HUES6 (cell line): Measurements from ENCODE around the gene CHRM1.

Experiments
- H3K27ac ChIP-seq: 2 replicates; pipeline ENCODE4 v1.7.0; 2013; ENCODE audit warnings: low read depth, mild to moderate bottlenecking, low read length, inconsistent platforms
- H3K27me3 ChIP-seq: 2 replicates; pipeline ENCODE4 v1.6.1; 2013; ENCODE audit warnings: low read length; ENCODE audit not compliant: control insufficient read depth, insufficient read depth
- H3K36me3 ChIP-seq: 2 replicates; pipeline ENCODE4 v1.6.1; 2013; ENCODE audit warnings: low read length; ENCODE audit not compliant: control insufficient read depth, insufficient read depth
- H3K4me1 ChIP-seq: 2 replicates; pipeline ENCODE4 v1.6.1; 2013; ENCODE audit warnings: low read length; ENCODE audit not compliant: control insufficient read depth, insufficient read depth
- H3K4me3 ChIP-seq: 2 replicates; pipeline ENCODE4 v1.5.1; 2013; ENCODE audit warnings: low read depth, low read length
- H3K9ac ChIP-seq: one replicate; pipeline ENCODE4 v1.6.1; 2013; ENCODE audit warnings: mild to moderate bottlenecking, low read length
- H3K9me3 ChIP-seq: 2 replicates; pipeline ENCODE4 v1.6.1; 2013; ENCODE audit warnings: low read depth, low read length; ENCODE audit not compliant: control insufficient read depth, insufficient read depth

CHRM1 gene, protein sequence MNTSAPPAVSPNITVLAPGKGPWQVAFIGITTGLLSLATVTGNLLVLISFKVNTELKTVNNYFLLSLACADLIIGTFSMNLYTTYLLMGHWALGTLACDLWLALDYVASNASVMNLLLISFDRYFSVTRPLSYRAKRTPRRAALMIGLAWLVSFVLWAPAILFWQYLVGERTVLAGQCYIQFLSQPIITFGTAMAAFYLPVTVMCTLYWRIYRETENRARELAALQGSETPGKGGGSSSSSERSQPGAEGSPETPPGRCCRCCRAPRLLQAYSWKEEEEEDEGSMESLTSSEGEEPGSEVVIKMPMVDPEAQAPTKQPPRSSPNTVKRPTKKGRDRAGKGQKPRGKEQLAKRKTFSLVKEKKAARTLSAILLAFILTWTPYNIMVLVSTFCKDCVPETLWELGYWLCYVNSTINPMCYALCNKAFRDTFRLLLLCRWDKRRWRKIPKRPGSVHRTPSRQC

DNA sequence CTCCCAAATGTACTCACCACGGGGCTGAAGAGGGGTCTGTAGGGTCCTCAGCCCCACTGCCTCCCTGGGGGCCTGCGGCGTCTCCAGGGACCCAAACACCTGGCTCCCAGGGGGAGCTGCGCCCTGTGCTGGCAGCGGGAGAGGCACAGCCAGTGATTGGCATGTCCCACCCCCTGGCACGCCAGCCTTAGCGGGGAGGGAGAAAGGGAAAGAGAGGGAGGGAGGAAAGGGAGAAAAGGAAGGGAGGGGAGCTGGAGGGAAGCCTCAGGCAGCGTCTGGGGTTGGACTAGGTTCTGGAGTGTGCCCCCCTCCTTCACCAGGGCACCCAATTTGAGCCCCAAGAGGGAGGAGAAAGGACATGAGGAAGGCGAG lies at the start of gene CHRM1:
CHRM1 (minus strand) TSS at position 163 of the 372 bp plus-strand sequence. CDS start 10,263 bp downstream, outside the sequence.
- H3K27me3 ChIP-seq = peaks cover 46% of the 10 kb centered on the region
- no peak within 1 kb of the TSS for H3K27ac ChIP-seq
- no peak within 1 kb of the TSS for H3K9ac ChIP-seq
- no peak within 1 kb of the TSS for H3K4me3 ChIP-seq
- no peaks in the 10 kb centered on the region for H3K9me3 ChIP-seq
- peaks cover 31% of the 10 kb centered on the region for H3K4me1 ChIP-seq
- no peaks in the 10 kb centered on the region for H3K36me3 ChIP-seq

DNA sequence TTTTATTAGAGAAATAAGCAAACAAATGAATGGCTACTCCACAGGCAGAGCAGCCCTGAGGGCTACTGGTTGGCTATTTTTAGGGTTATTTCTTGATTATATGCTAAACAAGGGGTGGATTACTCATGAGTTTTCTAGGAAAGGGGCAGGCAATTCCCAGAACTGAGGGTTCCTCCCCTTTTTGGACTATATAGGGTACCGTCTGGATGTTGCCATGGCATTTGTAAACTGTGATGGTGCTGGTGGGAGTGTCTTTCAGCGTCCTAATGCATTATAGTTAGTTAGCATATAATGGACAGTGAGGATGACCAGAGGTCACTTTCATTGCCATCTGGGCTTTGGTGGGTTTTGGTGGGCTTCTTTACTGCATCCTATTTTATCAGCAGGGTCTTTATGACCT lies 44.4 kb upstream of the CHRM1 start:
- Histone ChIP-seq H3K4me3 (no peak overlapping the region), H3K27ac (no peak overlapping the region), H3K27me3 (no peaks in the 10 kb centered on the region), H3K36me3 (no peaks in the 10 kb centered on the region), H3K9ac (no peak overlapping the region), H3K9me3 (no peaks in the 10 kb centered on the region), H3K4me1 (no peaks in the 10 kb centered on the region)

DNA sequence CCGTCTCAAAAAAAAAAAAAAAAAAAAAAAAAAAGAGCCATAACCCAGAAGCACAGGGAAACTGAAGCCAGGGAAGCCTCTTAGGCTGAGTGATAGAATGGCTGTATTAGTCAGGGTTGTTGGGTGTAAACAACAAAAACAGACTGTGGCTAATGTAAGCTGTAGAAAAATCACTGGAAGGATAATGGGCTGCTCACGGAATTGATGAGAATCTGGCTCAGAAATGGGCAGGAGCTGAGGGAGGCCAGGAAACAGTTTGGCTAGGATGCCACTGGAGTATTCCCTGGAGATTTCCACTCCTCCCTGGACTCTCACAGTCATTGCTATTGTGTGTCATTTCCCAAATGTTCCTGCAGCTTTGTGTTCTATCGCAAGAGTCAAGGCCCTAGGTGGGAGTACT lies 41.2 kb upstream of the CHRM1 start:
- no peak overlapping the region for H3K9ac ChIP-seq
- no peaks in the 10 kb centered on the region for H3K36me3 ChIP-seq
- no peaks in the 10 kb centered on the region for H3K27me3 ChIP-seq
- no peak overlapping the region for H3K27ac ChIP-seq
- no peaks in the 10 kb centered on the region for H3K4me1 ChIP-seq
- no peaks in the 10 kb centered on the region for H3K9me3 ChIP-seq
- H3K4me3 ChIP-seq = no peak overlapping the region

DNA sequence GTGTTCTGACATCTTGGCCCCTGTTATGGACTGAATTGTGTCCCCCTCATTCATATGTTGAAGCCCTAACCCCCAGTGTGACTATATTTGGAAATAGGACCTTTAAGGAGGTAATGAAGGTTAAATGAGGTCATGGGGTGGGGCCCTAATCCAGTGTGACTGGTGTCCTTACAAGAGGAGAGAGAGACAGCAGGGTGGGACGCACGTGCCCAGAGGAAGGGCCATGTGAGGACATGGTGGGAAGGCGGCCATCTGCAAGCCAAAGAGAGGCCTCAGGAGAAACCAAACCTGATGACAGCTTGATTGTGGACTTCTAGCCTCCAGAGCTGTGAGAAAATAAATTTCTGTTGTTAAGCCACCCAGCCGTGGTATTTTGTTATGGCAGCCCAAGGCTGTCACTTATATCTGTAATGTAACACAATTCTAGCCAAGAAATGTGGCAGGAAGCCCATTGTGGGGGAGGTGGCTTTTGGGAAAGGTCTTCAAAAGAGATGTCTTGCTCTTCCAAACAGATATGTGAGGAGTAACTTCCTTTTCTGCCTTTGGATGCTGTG lies 39.9 kb upstream of the CHRM1 start:
- Histone ChIP-seq H3K36me3 (no peaks in the 10 kb centered on the region), H3K9ac (no peak overlapping the region), H3K9me3 (no peaks in the 10 kb centered on the region), H3K4me3 (no peak overlapping the region), H3K27ac (no peak overlapping the region), H3K27me3 (no peaks in the 10 kb centered on the region), H3K4me1 (peaks cover 3% of the 10 kb centered on the region)

DNA sequence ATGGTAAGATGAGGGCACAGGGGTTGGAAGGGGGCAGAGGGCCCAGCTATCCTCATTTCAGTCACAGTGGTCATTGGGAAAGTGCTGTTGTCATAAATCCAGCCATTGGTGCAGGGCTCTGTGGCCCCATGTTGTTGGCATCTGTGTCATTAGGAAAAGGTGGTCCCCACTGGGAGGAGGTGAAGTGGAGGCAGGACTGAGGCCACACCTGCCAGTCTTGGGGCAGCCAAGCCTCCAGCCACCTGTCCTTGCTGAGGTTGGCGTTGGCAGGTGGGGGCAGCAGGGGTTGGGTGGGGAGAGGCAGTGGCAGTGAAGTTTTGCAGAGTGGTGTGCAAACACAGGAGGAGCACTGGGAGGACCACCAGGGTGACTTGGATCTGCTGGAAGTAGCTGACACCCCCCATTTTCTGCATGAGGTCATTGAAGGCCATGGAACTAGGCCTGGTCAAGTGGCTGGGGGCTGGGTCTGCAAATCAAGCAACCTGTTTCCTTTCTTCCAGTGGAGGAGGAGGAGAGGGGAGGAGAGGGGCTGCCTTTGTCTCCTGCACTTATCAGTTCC lies 38.3 kb upstream of the CHRM1 start:
- Histone ChIP-seq H3K9ac (no peak overlapping the region), H3K27ac (no peak overlapping the region), H3K27me3 (no peaks in the 10 kb centered on the region), H3K9me3 (no peaks in the 10 kb centered on the region), H3K36me3 (no peaks in the 10 kb centered on the region), H3K4me1 (peaks cover 3% of the 10 kb centered on the region), H3K4me3 (no peak overlapping the region)

DNA sequence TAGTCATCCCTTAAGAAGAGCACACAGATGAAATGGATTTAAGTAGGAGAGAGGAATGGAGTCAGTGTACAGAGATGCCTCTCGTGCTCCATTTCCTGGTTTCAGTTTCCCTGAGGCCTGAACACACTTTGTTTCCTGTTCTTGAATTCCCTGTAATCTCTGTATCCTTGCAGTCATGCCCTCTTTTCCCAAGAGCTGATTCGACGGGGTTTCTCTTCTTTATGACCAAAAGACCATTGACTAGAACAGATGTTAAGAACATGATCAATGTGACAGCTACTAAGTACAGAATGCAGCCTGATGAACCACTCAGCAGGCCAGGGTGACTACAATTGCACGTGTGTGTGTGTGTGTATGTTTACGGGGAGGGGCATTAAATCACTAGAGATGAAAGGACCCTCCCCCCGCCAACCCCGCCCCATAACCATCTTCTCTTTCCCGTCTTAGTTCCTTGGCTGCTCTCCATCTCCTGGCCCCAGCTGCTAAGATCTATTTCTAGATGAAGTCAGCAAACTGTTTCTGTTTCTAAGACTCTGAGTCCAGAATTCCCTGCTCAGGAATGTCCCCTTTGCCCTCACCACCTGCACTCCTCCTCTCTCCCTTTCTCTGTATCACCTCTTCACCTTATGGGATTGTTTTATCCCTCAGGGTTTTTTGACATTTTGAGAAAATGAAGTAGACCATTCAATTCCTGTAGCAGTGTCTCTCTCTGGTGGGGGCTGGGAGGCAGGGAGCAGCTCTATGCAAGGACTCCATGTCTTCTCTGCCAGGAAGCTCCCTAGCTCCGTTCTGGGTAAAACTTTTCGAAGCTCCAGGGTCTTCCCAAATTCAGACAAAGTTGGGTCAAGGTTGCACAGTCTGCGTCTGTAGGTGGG lies 37.6 kb upstream of the CHRM1 start:
- H3K27me3 ChIP-seq = no peaks in the 10 kb centered on the region
- no peak overlapping the region for H3K9ac ChIP-seq
- H3K27ac ChIP-seq = no peak overlapping the region
- no peaks in the 10 kb centered on the region for H3K36me3 ChIP-seq
- peaks cover 3% of the 10 kb centered on the region for H3K4me1 ChIP-seq
- H3K9me3 ChIP-seq = no peaks in the 10 kb centered on the region
- no peak overlapping the region for H3K4me3 ChIP-seq

DNA sequence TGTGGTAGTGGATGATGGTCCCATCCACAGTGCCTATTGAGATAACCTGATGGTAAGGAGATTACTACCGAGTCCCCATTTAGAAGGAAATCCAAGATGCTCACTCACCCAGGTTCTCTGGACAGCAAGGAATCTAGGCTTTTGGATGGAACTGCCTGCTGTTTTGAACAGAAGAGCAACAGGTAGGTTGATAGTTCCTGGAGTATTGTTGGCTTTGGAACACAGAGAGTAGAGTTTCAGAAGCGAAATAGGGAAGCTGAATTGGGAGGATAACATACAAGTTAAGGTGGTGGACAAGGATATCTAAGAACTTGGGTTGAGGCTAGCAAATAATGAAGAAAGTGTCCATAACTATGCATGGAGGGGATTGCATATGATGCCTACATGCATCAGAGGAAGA lies 36.0 kb upstream of the CHRM1 start:
- H3K9ac ChIP-seq = no peak overlapping the region
- no peaks in the 10 kb centered on the region for H3K27me3 ChIP-seq
- peaks cover 3% of the 10 kb centered on the region for H3K4me1 ChIP-seq
- H3K4me3 ChIP-seq = no peak overlapping the region
- H3K27ac ChIP-seq = no peak overlapping the region
- no peaks in the 10 kb centered on the region for H3K9me3 ChIP-seq
- H3K36me3 ChIP-seq = no peaks in the 10 kb centered on the region

DNA sequence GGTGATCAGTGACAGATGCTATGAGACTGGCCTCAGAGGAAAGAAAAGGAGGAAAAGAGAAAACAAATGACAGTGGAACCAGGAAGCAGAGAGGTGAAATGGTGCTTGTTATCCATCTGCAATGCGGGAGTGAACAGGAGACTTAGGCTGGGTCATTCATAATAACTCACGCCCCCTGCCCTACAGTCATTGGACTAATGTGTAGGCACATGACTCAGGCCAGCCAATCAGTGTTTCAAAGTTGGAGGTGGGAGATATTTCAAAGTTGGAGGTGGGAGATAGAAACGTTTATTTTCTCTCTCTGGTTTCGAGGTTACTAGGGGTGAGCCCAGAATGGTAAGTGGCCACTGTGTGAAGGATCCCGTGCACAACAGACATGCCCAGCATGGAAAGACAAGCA lies 33.3 kb upstream of the CHRM1 start:
- H3K9me3 ChIP-seq = no peaks in the 10 kb centered on the region
- H3K27ac ChIP-seq = no peak overlapping the region
- H3K4me3 ChIP-seq = no peak overlapping the region
- H3K4me1 ChIP-seq = peaks cover 3% of the 10 kb centered on the region
- no peaks in the 10 kb centered on the region for H3K36me3 ChIP-seq
- no peak overlapping the region for H3K9ac ChIP-seq
- H3K27me3 ChIP-seq = no peaks in the 10 kb centered on the region

DNA sequence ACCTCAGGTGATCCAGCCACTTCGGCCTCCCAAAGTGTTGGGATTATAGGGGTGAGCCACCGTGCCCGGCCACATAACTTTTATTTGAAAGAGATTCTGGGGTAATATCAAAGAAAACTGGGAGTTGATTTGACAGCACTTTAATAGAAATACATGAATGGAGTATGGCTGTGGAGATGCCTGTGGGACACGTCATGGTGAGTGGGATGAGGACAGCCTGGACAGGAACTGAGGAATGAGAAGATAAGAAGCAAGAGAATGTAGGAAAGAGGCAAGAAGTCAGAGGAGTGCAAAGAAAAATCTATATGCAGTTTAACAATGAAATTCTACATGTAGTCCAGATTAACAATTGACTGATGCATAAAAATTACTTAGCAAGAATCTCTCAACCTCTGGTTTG lies 32.6 kb upstream of the CHRM1 start:
- no peaks in the 10 kb centered on the region for H3K27me3 ChIP-seq
- H3K9ac ChIP-seq = no peak overlapping the region
- no peak overlapping the region for H3K4me3 ChIP-seq
- no peaks in the 10 kb centered on the region for H3K9me3 ChIP-seq
- H3K27ac ChIP-seq = no peak overlapping the region
- H3K36me3 ChIP-seq = no peaks in the 10 kb centered on the region
- peaks cover 3% of the 10 kb centered on the region for H3K4me1 ChIP-seq

DNA sequence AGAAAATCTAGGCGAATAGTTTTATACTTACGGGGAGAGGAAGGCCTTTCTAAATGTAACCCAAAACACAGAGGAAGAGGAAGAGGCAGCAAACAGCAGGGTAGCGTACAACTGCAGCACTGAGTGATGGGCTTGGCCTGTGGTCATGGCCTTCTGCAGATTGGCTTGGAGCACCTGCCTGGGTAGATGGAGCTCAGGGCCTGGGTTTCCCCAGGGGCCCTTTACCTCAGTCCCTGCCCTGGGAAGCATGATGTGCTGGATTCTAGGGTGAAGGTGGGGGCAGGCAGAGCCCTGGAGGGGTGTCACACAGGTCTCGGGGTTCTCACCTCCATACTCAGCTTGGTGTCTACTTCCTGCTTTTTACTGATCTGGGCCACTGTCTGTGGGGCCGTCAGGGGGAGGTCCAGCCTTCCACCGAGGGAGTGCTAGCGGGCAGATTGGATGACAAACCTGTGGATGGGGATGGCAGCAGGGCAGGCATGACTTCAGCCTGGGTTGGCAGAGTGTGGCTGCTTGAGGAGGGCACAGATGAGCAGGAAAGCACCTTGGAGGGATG lies 27.7 kb upstream of the CHRM1 start:
- Histone ChIP-seq H3K9me3 (no peaks in the 10 kb centered on the region), H3K27me3 (no peaks in the 10 kb centered on the region), H3K4me1 (no peaks in the 10 kb centered on the region), H3K9ac (no peak overlapping the region), H3K4me3 (no peak overlapping the region), H3K36me3 (no peaks in the 10 kb centered on the region), H3K27ac (no peak overlapping the region)
